HL-60 (cell line): Measurements from ENCODE around the gene ARIH2.

Experiments used
- DNase-seq, 2 experiments: peaks; one replicate each; pipeline ENCODE4 v3.0.0-alpha.2; 2010 to 2020; ENCODE audit warnings: low read depth in 1 of 2, low spot score in 1 of 2
- H3K27ac ChIP-seq: fragments of 250-450 bp; sonication (Bioruptor Pico); replicated peaks from 2 replicates; pipeline ENCODE4 v1.5.1; 2020; ENCODE audit warnings: mild to moderate bottlenecking, moderate library complexity
- H3K27me3 ChIP-seq: fragments of 250-450 bp; sonication (Bioruptor Pico); 2 replicates; pipeline ENCODE4 v1.5.1; 2021; ENCODE audit warnings: mild to moderate bottlenecking, moderate library complexity; ENCODE audit not compliant: insufficient read depth, poor library complexity, severe bottlenecking
- H3K4me3 ChIP-seq: replicated peaks from 2 replicates; pipeline ENCODE4 v1.5.1; 2011; ENCODE audit warnings: mild to moderate bottlenecking, control low read depth, low read length; ENCODE audit not compliant: insufficient read depth
- GABPA ChIP-seq: IDR thresholded peaks from 2 replicates; pipeline ENCODE4 v1.6.1; 2012; ENCODE audit warnings: low read depth
- POLR2AphosphoS5 ChIP-seq: IDR thresholded peaks from 2 replicates; pipeline ENCODE4 v1.6.1; 2012; ENCODE audit warnings: low read depth
- SPI1 ChIP-seq: IDR thresholded peaks from 2 replicates; pipeline ENCODE4 v1.6.1; 2012; ENCODE audit warnings: low read depth, mild to moderate bottlenecking, borderline replicate concordance
- TF ChIP-seq, protein P1 (sequence below): IDR thresholded peaks from one replicate; pipeline ENCODE4 v1.5.1; 2011; ENCODE audit warnings: low read length, control low read depth, inconsistent platforms; ENCODE audit not compliant: insufficient read depth
- TF ChIP-seq, protein P2 (sequence below): IDR thresholded peaks from 2 replicates; pipeline ENCODE4 v1.6.1; 2012; ENCODE audit warnings: low read depth; ENCODE audit not compliant: insufficient replicate concordance

Gene ARIH2

DNA sequence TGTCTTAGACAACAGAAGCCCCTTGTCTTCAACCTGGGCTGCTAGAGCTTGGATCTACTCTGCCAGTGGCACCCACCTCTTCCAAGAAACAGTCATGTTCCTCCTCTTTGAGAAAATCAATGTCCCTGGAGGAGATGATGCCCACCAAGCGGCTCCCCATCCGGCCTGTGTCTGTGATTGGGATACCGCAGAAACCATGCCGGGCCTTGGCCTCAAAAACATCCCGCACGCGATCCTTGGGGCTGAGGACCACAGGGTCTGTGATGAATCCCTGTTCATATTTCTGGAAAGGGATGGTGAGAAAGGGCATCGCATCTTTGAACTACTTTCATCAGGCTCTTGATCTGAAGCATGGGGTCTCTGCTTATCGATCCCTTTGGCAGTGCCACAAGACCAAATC is 109.0 kb downstream of the ARIH2 start:
- no peak overlapping the region for H3K4me3 ChIP-seq
- DNase-seq = no peak
- TF ChIP-seq, protein P1, sequence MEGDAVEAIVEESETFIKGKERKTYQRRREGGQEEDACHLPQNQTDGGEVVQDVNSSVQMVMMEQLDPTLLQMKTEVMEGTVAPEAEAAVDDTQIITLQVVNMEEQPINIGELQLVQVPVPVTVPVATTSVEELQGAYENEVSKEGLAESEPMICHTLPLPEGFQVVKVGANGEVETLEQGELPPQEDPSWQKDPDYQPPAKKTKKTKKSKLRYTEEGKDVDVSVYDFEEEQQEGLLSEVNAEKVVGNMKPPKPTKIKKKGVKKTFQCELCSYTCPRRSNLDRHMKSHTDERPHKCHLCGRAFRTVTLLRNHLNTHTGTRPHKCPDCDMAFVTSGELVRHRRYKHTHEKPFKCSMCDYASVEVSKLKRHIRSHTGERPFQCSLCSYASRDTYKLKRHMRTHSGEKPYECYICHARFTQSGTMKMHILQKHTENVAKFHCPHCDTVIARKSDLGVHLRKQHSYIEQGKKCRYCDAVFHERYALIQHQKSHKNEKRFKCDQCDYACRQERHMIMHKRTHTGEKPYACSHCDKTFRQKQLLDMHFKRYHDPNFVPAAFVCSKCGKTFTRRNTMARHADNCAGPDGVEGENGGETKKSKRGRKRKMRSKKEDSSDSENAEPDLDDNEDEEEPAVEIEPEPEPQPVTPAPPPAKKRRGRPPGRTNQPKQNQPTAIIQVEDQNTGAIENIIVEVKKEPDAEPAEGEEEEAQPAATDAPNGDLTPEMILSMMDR = no peak
- TF ChIP-seq GABPA (no peak), POLR2AphosphoS5 (peak; percentile 12; the same call in 1 of the 2 replicates)
- no peaks in the 10 kb centered on the region for H3K27me3 ChIP-seq
- H3K27ac ChIP-seq = no peak overlapping the region

DNA sequence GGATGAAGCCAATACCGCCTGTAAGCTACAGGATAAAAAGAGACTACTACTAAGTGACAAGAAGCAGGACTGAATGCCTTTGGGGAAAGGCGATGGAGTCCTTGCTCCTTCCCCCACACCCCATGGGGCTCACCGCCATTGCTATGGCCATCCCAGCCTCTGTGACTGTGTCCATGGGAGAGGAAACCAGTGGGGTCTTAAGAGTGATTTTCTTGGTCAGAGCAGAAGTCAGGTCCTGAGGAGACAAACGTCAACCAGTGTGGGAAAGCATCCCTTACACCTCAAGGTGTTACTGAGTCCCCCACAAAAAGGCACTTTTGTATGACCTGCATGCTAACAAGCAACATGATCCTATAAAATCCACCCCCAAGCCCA is 109.6 kb downstream of the ARIH2 start:
- TF ChIP-seq SPI1 (no peak), POLR2AphosphoS5 (no peak), GABPA (no peak)
- TF ChIP-seq, protein P1 = no peak
- TF ChIP-seq, protein P2, sequence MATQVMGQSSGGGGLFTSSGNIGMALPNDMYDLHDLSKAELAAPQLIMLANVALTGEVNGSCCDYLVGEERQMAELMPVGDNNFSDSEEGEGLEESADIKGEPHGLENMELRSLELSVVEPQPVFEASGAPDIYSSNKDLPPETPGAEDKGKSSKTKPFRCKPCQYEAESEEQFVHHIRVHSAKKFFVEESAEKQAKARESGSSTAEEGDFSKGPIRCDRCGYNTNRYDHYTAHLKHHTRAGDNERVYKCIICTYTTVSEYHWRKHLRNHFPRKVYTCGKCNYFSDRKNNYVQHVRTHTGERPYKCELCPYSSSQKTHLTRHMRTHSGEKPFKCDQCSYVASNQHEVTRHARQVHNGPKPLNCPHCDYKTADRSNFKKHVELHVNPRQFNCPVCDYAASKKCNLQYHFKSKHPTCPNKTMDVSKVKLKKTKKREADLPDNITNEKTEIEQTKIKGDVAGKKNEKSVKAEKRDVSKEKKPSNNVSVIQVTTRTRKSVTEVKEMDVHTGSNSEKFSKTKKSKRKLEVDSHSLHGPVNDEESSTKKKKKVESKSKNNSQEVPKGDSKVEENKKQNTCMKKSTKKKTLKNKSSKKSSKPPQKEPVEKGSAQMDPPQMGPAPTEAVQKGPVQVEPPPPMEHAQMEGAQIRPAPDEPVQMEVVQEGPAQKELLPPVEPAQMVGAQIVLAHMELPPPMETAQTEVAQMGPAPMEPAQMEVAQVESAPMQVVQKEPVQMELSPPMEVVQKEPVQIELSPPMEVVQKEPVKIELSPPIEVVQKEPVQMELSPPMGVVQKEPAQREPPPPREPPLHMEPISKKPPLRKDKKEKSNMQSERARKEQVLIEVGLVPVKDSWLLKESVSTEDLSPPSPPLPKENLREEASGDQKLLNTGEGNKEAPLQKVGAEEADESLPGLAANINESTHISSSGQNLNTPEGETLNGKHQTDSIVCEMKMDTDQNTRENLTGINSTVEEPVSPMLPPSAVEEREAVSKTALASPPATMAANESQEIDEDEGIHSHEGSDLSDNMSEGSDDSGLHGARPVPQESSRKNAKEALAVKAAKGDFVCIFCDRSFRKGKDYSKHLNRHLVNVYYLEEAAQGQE = no peak
- Histone ChIP-seq H3K4me3 (peak overlapping the region; percentile 72), H3K27me3 (no peaks in the 10 kb centered on the region), H3K27ac (peak overlapping the region; percentile 82)
- DNase-seq = no peak

DNA sequence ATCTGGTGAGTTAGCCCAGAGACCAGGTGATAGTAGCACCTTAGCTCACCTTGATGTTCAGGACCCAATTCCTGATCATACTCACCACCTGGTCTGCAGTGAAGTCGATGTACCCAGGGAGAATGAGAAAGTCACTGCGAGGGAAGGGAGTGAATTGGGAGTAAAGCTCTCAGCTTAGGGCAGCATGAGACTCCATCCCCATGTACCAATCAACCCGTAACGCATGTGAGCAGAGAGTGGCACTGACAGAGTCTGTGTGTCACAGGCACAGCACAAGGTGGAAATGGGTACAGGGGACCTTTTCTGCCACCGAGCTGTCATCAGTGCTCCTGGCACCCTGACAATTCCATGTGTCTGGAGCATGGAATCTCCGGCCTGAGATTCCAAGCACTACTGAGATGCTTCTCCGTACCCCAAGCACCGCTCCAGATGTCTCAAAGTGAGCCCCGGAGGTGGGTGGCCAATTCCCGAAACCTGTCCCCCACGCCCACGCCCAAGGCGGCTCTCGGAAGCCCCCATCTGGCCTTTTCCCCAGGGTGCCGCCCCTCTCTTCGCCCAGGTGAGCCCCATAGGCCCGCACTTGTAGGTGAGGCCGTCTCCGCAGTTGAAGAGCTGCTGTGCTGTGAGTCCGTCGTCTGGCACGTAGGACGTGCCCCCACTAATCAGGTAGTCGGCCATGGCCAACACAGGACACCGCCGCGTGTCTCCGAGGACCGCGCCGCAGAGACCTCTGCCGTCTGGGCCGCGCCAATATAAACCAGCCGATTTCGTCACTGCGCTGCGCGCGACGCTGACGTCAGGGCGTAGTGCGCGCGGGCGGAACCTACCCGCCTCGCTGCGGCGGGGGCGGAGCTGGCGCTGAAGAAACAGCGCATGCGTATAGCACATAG is 110.3 kb downstream of the ARIH2 start, which contains the start of gene IMPDH2:
TSS of gene IMPDH2 (minus strand) at position 726 of the 890 bp plus-strand sequence. CDS start at position 678, 48 bp downstream.
- DNase-seq = peak; percentile 91 to 92
- Histone ChIP-seq H3K27ac (peak within 1 kb of the TSS; percentile 82), H3K27me3 (no peaks in the 10 kb centered on the region)

More for the DNA sequence above, 110.3 kb downstream of the ARIH2 start, which contains the start of gene IMPDH2:
- H3K4me3 ChIP-seq = peak within 1 kb of the TSS; percentile 72
- TF ChIP-seq, protein P2 = peak; percentile 33
- TF ChIP-seq, protein P1 = no peak
- TF ChIP-seq POLR2AphosphoS5 = peak; percentile 99
